ENCODE results near the gene POLE. TPM values are rescaled to one million over a fixed set of nuclear protein-coding genes. Genes with fewer than 3 reads are reported as not detected.

Gene POLE
- total and polyA plus RNA-seq, 9 of the 15 experiments (the other 6 are each of a cell fraction or from before 2014, with no cell fraction given) = 2.4 to 154 (median 49.6) TPM

- TF ChIP-seq ZBTB11 (CRISPR knock-in tag; IDR thresholded peaks at IDR 0.05) = peak; percentile 87 to 98 (median 97); a peak in 5 of 6 replicates
- TF ChIP-seq, protein P1, sequence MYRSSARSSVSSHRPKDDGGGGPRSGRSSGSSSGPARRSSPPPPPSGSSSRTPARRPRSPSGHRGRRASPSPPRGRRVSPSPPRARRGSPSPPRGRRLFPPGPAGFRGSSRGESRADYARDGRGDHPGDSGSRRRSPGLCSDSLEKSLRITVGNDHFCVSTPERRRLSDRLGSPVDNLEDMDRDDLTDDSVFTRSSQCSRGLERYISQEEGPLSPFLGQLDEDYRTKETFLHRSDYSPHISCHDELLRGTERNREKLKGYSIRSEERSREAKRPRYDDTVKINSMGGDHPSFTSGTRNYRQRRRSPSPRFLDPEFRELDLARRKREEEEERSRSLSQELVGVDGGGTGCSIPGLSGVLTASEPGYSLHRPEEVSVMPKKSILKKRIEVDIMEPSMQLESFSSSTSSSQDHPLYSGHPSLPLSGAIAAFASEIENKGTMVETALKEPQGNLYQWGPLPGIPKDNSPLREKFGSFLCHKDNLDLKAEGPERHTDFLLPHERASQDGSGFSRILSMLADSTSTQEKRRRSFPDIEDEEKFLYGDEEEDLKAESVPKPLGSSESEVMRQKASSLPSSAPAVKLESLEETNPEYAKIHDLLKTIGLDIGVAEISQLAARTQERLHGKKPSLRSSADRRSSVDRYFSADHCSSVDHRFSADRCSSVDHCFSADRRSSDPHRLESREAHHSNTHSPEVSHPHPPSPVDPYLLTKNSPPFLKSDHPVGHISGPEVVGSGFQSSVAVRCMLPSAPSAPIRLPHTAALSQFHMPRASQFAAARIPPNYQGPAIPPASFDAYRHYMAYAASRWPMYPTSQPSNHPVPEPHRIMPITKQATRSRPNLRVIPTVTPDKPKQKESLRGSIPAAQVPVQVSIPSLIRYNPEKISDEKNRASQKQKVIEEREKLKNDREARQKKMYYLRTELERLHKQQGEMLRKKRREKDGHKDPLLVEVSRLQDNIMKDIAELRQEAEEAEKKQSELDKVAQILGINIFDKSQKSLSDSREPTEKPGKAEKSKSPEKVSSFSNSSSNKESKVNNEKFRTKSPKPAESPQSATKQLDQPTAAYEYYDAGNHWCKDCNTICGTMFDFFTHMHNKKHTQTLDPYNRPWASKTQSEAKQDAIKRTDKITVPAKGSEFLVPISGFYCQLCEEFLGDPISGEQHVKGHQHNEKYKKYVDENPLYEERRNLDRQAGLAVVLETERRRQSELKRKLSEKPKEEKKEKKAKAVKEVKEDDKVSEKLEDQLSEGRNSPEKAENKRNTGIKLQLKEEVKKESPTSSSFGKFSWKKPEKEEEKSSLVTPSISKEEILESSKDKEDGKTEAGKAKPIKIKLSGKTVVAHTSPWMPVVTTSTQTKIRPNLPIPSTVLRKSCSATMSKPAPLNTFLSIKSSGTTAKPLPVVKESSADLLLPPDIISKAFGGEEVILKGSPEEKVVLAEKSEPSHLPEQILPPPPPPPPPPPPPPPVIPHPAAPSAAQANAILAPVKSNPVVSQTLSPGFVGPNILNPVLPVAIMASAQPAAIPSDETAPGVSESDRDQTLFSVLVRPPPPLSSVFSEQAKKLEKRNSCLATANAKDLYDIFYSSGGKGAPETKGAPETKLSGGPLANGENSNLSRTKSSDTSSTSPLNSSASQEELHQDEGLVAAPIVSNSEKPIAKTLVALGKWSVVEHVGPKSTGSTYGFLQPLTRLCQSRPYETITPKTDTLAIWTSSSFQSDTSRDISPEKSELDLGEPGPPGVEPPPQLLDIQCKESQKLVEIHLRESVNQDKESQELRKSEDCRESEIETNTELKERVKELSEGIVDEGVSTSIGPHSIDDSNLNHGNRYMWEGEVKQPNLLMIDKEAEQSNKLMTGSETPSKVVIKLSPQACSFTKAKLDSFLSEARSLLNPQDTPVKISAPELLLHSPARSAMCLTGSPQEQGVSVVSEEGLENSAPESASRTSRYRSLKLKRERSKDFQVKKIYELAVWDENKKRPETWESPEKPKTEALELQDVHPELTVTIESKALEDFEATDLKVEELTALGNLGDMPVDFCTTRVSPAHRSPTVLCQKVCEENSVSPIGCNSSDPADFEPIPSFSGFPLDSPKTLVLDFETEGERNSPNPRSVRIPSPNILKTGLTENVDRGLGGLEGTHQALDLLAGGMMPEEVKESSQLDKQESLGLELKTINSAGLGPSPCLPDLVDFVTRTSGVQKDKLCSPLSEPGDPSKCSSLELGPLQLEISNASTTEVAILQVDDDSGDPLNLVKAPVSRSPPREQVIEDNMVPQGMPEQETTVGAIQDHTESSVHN (IDR thresholded peaks at IDR 0.05; ENCODE audit: borderline replicate concordance in 1 of 2, low read depth in 1 of 2) = no peak
- TF ChIP-seq RFX5 (IDR thresholded peaks at IDR 0.05; ENCODE audit: low read depth, low read length) = no peak
- no peak for TF ChIP-seq ZNF197 (CRISPR knock-in tag; IDR thresholded peaks at IDR 0.05; ENCODE audit: low read depth)
- TF ChIP-seq IRF2 (CRISPR knock-in tag; IDR thresholded peaks at IDR 0.05) = no peak
- TF ChIP-seq ZNF282 (CRISPR knock-in tag; IDR thresholded peaks at IDR 0.05) = peak; percentile 84; the same call in 1 of the 2 replicates
- TF ChIP-seq NFATC3 (IDR thresholded peaks at IDR 0.05) = no peak
- TF ChIP-seq ZNF445 (CRISPR knock-in tag; IDR thresholded peaks at IDR 0.05; ENCODE audit: low read depth) = no peak
- no peak for TF ChIP-seq POLR3G (IDR thresholded peaks at IDR 0.05; ENCODE audit: extremely low read depth, insufficient read length, insufficient replicate concordance)
- no peak for TF ChIP-seq CAMTA2 (CRISPR knock-in tag; conservative IDR thresholded peaks at IDR 0.05)
- TF ChIP-seq ESRRA (IDR thresholded peaks at IDR 0.05; ENCODE audit: borderline replicate concordance, low read depth) = peak; percentile 67; the same call in 1 of the 2 replicates
- no peak for TF ChIP-seq PHF21A (IDR thresholded peaks at IDR 0.05; ENCODE audit: borderline replicate concordance, low read depth)
- no peak for TF ChIP-seq CHCHD3 (CRISPR knock-in tag; IDR thresholded peaks at IDR 0.05)
- TF ChIP-seq, protein P2, sequence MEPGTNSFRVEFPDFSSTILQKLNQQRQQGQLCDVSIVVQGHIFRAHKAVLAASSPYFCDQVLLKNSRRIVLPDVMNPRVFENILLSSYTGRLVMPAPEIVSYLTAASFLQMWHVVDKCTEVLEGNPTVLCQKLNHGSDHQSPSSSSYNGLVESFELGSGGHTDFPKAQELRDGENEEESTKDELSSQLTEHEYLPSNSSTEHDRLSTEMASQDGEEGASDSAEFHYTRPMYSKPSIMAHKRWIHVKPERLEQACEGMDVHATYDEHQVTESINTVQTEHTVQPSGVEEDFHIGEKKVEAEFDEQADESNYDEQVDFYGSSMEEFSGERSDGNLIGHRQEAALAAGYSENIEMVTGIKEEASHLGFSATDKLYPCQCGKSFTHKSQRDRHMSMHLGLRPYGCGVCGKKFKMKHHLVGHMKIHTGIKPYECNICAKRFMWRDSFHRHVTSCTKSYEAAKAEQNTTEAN (CRISPR knock-in tag; IDR thresholded peaks at IDR 0.05) = no peak
- TF ChIP-seq XRCC3 (IDR thresholded peaks at IDR 0.05) = no peak
These were observed 23.4 kb upstream of the POLE start, which contains the start of gene PGAM5 (continued) for GRCh38 chr12:132710405-132711079.
